Liver (tissue), 9 donors: ENCODE measurements around the gene DCTN3. TPM values are rescaled to one million over a fixed set of nuclear protein-coding genes. Genes with fewer than 3 reads are reported as not detected.

Experiments
- DNase-seq: peaks from one replicate; pipeline ENCODE4 v3.0.0-alpha.2; 2017; ENCODE audit warnings: low spot score
- H3K27ac ChIP-seq, 2 donors: one replicate each; pipeline ENCODE4 v1.7.0; 2013; ENCODE audit warnings: inconsistent platforms in 2 of 2, low read length in 2 of 2, control low read depth in 1 of 2, low read depth in 1 of 2, mild to moderate bottlenecking in 1 of 2
- H3K27me3 ChIP-seq, 4 donors: one replicate each; pipeline versions ENCODE4 v1.6.1 to v1.7.0; 2013; ENCODE audit warnings: low read length in 3 of 4, inconsistent platforms in 1 of 4, mild to moderate bottlenecking in 1 of 4, moderate library complexity in 1 of 4; ENCODE audit not compliant: control insufficient read depth in 4 of 4, insufficient read depth in 4 of 4
- H3K36me3 ChIP-seq, 4 donors: one replicate each; pipeline versions ENCODE4 v1.6.1 to v1.7.0; 2013; ENCODE audit warnings: low read length in 3 of 4, mild to moderate bottlenecking in 3 of 4, low read depth in 1 of 4, moderate library complexity in 1 of 4; ENCODE audit not compliant: control insufficient read depth in 4 of 4, insufficient read depth in 3 of 4
- H3K4me1 ChIP-seq, 4 donors: one replicate each; pipeline versions ENCODE4 v1.6.1 to v1.7.0; 2013; ENCODE audit warnings: low read length in 3 of 4, mild to moderate bottlenecking in 3 of 4, moderate library complexity in 1 of 4; ENCODE audit not compliant: control insufficient read depth in 4 of 4, insufficient read depth in 4 of 4
- H3K4me3 ChIP-seq, 3 donors: one replicate each; pipeline versions ENCODE4 v1.6.1 to v1.7.0; 2013; ENCODE audit warnings: low read length in 3 of 3, control low read depth in 1 of 3, low read depth in 1 of 3, mild to moderate bottlenecking in 1 of 3
- H3K9ac ChIP-seq, 2 donors: one replicate each; pipeline ENCODE4 v1.7.0; 2013; ENCODE audit warnings: low read length in 2 of 2, mild to moderate bottlenecking in 2 of 2, moderate library complexity in 2 of 2, control low read depth in 1 of 2, low read depth in 1 of 2
- H3K9me3 ChIP-seq, 4 donors: one replicate each; pipeline versions ENCODE4 v1.6.1 to v1.7.0; 2013; ENCODE audit warnings: low read length in 3 of 4; ENCODE audit not compliant: control insufficient read depth in 4 of 4
- ATF3 ChIP-seq: IDR thresholded peaks from 2 replicates; pipeline ENCODE4 v1.6.1; 2016; ENCODE audit warnings: antibody characterized with exemption
- CTCF ChIP-seq: fragments of 150-350 bp; IDR thresholded peaks from 2 replicates; pipeline ENCODE4 v1.5.1; 2017; ENCODE audit warnings: improper control_type of control experiment, low read depth, low read length; ENCODE audit not compliant: missing input control
- EGR1 ChIP-seq, 2 donors: IDR thresholded peaks; 2 replicates each; pipeline ENCODE4 v1.6.1; 2016 to 2018; ENCODE audit warnings: antibody characterized with exemption in 2 of 2, low read depth in 2 of 2
- HNF4A ChIP-seq, 2 donors: conservative IDR thresholded peaks; 2 replicates each; pipeline ENCODE4 v1.6.1; 2016; ENCODE audit warnings: antibody characterized with exemption in 2 of 2, mild to moderate bottlenecking in 2 of 2
- HNF4G ChIP-seq: IDR thresholded peaks from 2 replicates; pipeline ENCODE4 v1.6.1; 2016; ENCODE audit warnings: antibody characterized with exemption
- JUND ChIP-seq, 2 donors: IDR thresholded peaks; 2 replicates each; pipeline ENCODE4 v1.6.1; 2016; ENCODE audit warnings: antibody characterized with exemption in 2 of 2
- RAD21 ChIP-seq, 2 donors: IDR thresholded peaks; 2 replicates each; pipeline ENCODE4 v1.6.1; 2016; ENCODE audit warnings: antibody characterized with exemption in 2 of 2, mild to moderate bottlenecking in 2 of 2
- REST ChIP-seq: IDR thresholded peaks from 2 replicates; pipeline ENCODE4 v1.6.1; 2016; ENCODE audit warnings: antibody characterized with exemption, mild to moderate bottlenecking
- RXRA ChIP-seq, 2 donors: IDR thresholded peaks; 2 replicates each; pipeline ENCODE4 v1.6.1; 2017 to 2018; ENCODE audit warnings: antibody characterized with exemption in 2 of 2, mild to moderate bottlenecking in 1 of 2
- SP1 ChIP-seq: IDR thresholded peaks from 2 replicates; pipeline ENCODE4 v1.6.1; 2018; ENCODE audit warnings: antibody characterized with exemption, mild to moderate bottlenecking
- TAF1 ChIP-seq: conservative IDR thresholded peaks from 2 replicates; pipeline ENCODE4 v1.6.1; 2016; ENCODE audit warnings: antibody characterized with exemption, mild to moderate bottlenecking
- YY1 ChIP-seq: IDR thresholded peaks from 2 replicates; pipeline ENCODE4 v1.6.1; 2016; ENCODE audit warnings: antibody characterized with exemption, mild to moderate bottlenecking
- ZBTB33 ChIP-seq: IDR thresholded peaks from 2 replicates; pipeline ENCODE4 v1.6.1; 2016; ENCODE audit warnings: antibody characterized with exemption
- WGBS: extraction: QIAGEN DNeasy Blood & Tissue Kit; methylation state at CpG from one replicate; pipeline ENCODE4 v1.1.7; 2013; 5-methylcytosine and 5-hydroxymethylcytosine counted together
- polyA plus RNA-seq, 2 donors: library from polyadenylated mRNA; stranded (reverse) in 1 of 2; unstranded in 1 of 2; fragments of 200-250 nt in 1 of 2; fragments of >200 nt in 1 of 2; fragmentation: Nextera tagmentation in 1 of 2; extraction: Ambion mirVana in 1 of 2; gene quantifications; one replicate each; pipeline versions ENCODE4 v1.2.1 to v1.2.3, GENCODE V29; 2013 to 2015
- total RNA-seq, 2 donors: library from RNA; depleted of rRNA; stranded (reverse); fragments of >200 nt; gene quantifications; one replicate each; pipeline ENCODE4 v1.2.3, GENCODE V29; 2014
- donor health status: healthy.
- donor health status: healthy.
- donor health status: healthy.
- donor health status: healthy.
- donor health status: healthy.

Gene DCTN3
- total and polyA plus RNA-seq, 4 donors, result 24.9 to 51.9 (median 46.7) TPM

GRCh38 chr9:34650816-34651215 is 30.5 kb upstream of the DCTN3 start:
- H3K4me3 ChIP-seq, result no peak overlapping the region

GRCh38 chr9:34648673-34649072 is 28.4 kb upstream of the DCTN3 start:
- TF ChIP-seq ATF3, result no peak
- TF ChIP-seq REST, result no peak
- no peak for TF ChIP-seq SP1
- no peak for TF ChIP-seq ZBTB33
- no peak for TF ChIP-seq RAD21 (IDR thresholded peaks at IDR 0.05)
- TF ChIP-seq CTCF, result no peak
- no peak for TF ChIP-seq JUND (IDR thresholded peaks at IDR 0.05)
- TF ChIP-seq EGR1 (IDR thresholded peaks at IDR 0.05; ENCODE audit: low read depth in 2 of 2), result no peak
- no peak for TF ChIP-seq HNF4G
- no peak for TF ChIP-seq TAF1
- 91% methylated on average over 8 of the region's 8 CpGs for WGBS
- H3K36me3 ChIP-seq, result peaks cover 0 to 15% (median 10%) of the 10 kb centered on the region in 4 donors
- H3K4me1 ChIP-seq, result peaks cover 18 to 91% (median 82%) of the 10 kb centered on the region in 4 donors
- no peak for DNase-seq
- no peak overlapping the region for H3K9ac ChIP-seq
- H3K4me3 ChIP-seq, result no peak overlapping the region
- H3K9me3 ChIP-seq, result no peaks in the 10 kb centered on the region
- peak overlapping the region; percentile 3 to 86 for H3K27ac ChIP-seq
- no peaks in the 10 kb centered on the region for H3K27me3 ChIP-seq

More at GRCh38 chr9:34650816-34651215, 30.5 kb upstream of the DCTN3 start:
- peak; percentile 66 for DNase-seq
- H3K36me3 ChIP-seq, result peaks cover 0 to 15% (median 10%) of the 10 kb centered on the region in 4 donors
- peaks cover 14 to 81% (median 73%) of the 10 kb centered on the region in 4 donors for H3K4me1 ChIP-seq
- peak in 1 of 2 donors; percentile 14 for TF ChIP-seq RXRA (IDR thresholded peaks at IDR 0.05)
- no peak for TF ChIP-seq YY1
- TF ChIP-seq HNF4A (conservative IDR thresholded peaks at IDR 0.05), result peak in 1 of 2 donors; percentile 20
- no peak overlapping the region for H3K9ac ChIP-seq
- WGBS, result 41% methylated on average over 5 of the region's 5 CpGs
- H3K9me3 ChIP-seq, result no peaks in the 10 kb centered on the region
- no peaks in the 10 kb centered on the region for H3K27me3 ChIP-seq
- H3K27ac ChIP-seq, result peak overlapping the region; percentile 58 to 80
